ENCODE results near the gene EPS15. TPM values are rescaled to one million over a fixed set of nuclear protein-coding genes. Genes with fewer than 3 reads are reported as not detected.

EPS15 gene
- total and polyA plus RNA-seq, 8 donors = 45.6 to 79.0 (median 54.9) TPM

DNA sequence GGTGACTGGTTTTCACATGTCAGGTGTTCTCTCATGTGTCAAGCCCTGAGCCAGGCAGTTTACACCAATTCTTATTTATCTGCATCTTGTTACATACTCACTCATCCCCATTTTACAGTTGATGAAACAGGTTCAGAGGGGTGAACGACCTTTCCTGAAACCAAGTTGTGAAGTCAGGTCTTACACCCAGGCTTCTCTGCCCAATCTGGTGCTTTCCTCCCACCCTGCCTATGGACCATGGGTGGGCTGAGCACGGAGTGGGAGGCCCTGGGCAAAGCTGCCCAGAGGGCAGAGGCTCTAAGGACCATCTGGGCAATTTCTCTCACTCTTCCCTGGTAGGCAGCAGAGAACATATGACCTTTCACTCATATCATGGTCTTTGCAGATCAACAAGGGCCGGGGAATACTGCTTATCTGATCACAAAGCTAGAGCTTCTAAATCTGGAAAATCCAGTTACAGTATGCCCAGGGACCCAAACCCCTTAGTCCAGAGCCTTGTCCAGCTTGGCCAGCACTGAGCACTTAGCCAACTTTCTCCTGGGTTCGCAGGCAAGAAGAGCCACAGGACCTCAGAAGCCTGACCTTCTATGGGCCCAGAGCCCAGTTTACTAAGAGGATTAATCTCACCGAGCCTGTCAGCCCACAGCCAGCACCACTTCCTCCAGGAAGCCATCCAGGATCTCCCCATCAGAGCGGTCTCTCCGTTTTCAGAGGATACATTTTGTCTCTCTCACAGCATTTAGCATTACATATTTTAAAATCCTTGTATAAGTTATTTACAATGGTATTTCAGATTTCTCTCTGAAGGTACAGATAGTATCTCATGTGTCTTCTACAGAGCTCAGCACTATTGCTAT is 172.8 kb downstream of the EPS15 start:
- TF ChIP-seq, protein P1, sequence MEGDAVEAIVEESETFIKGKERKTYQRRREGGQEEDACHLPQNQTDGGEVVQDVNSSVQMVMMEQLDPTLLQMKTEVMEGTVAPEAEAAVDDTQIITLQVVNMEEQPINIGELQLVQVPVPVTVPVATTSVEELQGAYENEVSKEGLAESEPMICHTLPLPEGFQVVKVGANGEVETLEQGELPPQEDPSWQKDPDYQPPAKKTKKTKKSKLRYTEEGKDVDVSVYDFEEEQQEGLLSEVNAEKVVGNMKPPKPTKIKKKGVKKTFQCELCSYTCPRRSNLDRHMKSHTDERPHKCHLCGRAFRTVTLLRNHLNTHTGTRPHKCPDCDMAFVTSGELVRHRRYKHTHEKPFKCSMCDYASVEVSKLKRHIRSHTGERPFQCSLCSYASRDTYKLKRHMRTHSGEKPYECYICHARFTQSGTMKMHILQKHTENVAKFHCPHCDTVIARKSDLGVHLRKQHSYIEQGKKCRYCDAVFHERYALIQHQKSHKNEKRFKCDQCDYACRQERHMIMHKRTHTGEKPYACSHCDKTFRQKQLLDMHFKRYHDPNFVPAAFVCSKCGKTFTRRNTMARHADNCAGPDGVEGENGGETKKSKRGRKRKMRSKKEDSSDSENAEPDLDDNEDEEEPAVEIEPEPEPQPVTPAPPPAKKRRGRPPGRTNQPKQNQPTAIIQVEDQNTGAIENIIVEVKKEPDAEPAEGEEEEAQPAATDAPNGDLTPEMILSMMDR (IDR thresholded peaks at IDR 0.05) = no peak
- Histone ChIP-seq H3K4me3 (no peak overlapping the region), H3K9me3 (no peaks in the 10 kb centered on the region), H3K27ac (no peak overlapping the region), H3K36me3 (no peaks in the 10 kb centered on the region), H3K4me1 (peaks cover 0 to 13% of the 10 kb centered on the region in 2 donors), H3K27me3 (peaks cover 15 to 43% of the 10 kb centered on the region in 2 donors)
- DNase-seq = no peak
- no peak for ATAC-seq
- intact Hi-C loops (cut with DNase I) = no loop called here

DNA sequence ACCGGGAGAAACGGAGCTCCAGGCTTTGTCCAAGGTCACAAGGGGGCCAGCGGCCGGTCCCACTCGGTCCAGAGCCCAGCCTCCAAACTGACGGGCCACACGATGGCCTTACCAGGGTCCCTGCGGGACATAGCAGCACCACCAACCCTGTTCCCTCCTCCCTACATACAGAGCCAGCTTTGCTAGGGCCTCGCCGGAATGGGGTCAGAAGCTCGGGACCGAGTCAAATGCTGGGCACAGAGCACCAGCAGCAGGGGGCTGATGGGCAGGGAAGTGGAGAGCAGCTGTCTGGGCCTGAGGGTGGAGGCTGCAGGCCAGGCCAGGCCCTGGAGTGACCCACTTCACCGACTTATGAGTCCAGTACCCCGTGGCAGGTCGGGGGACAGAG is 173.8 kb downstream of the EPS15 start:
- intact Hi-C loops (cut with DNase I) = no loop called here
- ATAC-seq = no peak

DNA sequence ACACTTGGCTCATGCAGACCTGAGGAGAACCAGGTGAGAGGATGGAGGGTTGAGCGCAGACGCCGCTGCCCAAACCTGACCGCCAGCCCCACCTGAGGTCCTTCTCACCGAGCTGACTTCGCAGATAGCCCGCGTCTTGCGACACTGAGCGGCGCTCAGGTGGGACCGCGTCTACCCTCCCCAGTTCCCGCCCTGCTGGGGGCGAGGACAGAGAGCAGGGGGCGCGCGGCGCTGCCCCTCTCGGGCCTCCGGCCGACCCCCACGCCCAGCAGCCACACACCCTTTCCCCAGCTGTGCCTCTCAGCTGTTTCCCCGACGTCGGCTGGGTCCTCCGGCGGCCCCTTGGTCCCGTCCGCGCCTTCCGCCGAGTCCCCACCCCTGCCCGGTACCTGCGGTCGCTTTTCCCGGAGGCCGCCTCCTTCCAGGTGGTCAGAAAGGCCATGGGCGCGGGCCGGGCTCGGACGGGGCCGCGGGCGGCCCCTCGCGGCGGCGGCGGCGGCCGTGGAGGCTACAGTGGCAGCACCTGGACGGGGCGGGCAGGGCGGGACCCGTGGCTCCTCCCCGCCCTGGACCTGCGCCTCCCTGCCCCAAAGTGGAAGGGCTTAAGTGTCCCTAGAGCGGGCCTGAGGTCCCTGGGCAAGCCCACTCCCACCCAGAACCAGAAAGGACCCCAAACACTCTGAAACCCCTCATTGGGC is 174.3 kb downstream of the EPS15 start:
- peak overlapping the region; percentile 24 to 32 for H3K4me3 ChIP-seq
- TF ChIP-seq, protein P1 (IDR thresholded peaks at IDR 0.05) = no peak
- DNase-seq (peak in 2 of 4 donors; percentile 16 to 89), ATAC-seq (peak; percentile 94)
- peaks cover 0 to 13% of the 10 kb centered on the region in 2 donors for H3K4me1 ChIP-seq
- intact Hi-C loops (cut with DNase I) = no loop called here
- no peaks in the 10 kb centered on the region for H3K9me3 ChIP-seq
- H3K27me3 ChIP-seq = peaks cover 15 to 43% of the 10 kb centered on the region in 2 donors
- no peaks in the 10 kb centered on the region for H3K36me3 ChIP-seq
- no peak overlapping the region for H3K27ac ChIP-seq

More for the DNA sequence above, 173.8 kb downstream of the EPS15 start:
- no peaks in the 10 kb centered on the region for H3K9me3 ChIP-seq
- H3K27me3 ChIP-seq = peaks cover 15 to 43% of the 10 kb centered on the region in 2 donors
- DNase-seq = no peak
- H3K4me1 ChIP-seq = peaks cover 0 to 13% of the 10 kb centered on the region in 2 donors
- no peak overlapping the region for H3K4me3 ChIP-seq
- TF ChIP-seq, protein P1 (IDR thresholded peaks at IDR 0.05) = no peak
- no peaks in the 10 kb centered on the region for H3K36me3 ChIP-seq
- no peak overlapping the region for H3K27ac ChIP-seq

DNA sequence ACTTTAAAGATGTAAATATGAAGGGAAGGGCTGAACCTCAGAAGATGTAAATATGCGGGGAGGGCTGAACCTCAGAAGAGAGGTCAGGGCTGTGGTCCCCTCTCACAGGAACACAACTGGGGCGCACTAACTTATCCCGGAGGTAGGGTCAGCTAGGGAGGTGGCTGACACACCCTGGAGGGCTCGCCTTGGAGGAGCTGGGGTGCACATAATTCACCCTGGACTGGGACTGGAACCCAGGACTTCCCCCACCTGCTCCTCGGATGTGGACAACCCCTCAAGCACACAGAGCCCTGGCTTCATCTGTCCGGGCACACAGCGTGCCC is 174.8 kb downstream of the EPS15 start:
- Histone ChIP-seq H3K27ac (no peak overlapping the region), H3K4me1 (peaks cover 0 to 13% of the 10 kb centered on the region in 2 donors), H3K36me3 (no peaks in the 10 kb centered on the region), H3K9me3 (no peaks in the 10 kb centered on the region), H3K4me3 (peak overlapping the region in 1 of 2 donors; percentile 32), H3K27me3 (peaks cover 15 to 43% of the 10 kb centered on the region in 2 donors)
- TF ChIP-seq, protein P1 (IDR thresholded peaks at IDR 0.05) = no peak
- DNase-seq (no peak), ATAC-seq (no peak)
- intact Hi-C loops (cut with DNase I) = no loop called here

DNA sequence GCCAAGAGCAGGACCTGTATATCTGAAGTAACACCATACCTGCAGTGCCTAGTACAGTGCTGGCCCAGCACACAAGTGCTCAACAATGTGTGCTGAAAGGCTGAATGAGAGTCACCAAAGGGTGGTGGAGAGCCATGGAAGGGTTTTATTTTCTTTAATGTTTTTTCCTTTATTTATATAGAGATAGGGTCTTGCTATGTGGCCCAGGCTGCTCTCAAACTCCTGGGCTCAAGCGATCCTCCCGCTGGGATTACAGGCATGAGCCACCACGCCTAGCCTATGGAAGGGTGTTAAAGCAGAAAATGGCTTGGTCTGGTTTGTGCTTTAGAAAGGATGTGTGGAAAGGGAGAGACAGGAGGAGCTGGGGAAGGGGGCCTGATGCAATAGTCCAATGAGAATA is 175.4 kb downstream of the EPS15 start:
- Histone ChIP-seq H3K27ac (no peak overlapping the region), H3K9me3 (no peaks in the 10 kb centered on the region), H3K4me3 (no peak overlapping the region), H3K27me3 (peaks cover 15 to 43% of the 10 kb centered on the region in 2 donors), H3K4me1 (peaks cover 0 to 13% of the 10 kb centered on the region in 2 donors), H3K36me3 (no peaks in the 10 kb centered on the region)
- intact Hi-C loops (cut with DNase I) = no loop called here
- ATAC-seq = no peak
- TF ChIP-seq, protein P1 (IDR thresholded peaks at IDR 0.05) = no peak
- no peak for DNase-seq

All from left lung (tissue), 10 donors.